Fibroblast of lung (primary cell): ENCODE data around the gene UBA1. TPM values are rescaled to one million over a fixed set of nuclear protein-coding genes. Genes with fewer than 3 reads are reported as not detected.

Experiments
- DNase-seq, 2 donors: peaks; one replicate each; pipeline versions ENCODE4 v3.0.0 to v3.0.0-alpha.2; 2010; ENCODE audit warnings: low read depth in 2 of 2
- H2AFZ ChIP-seq: 2 replicates; pipeline ENCODE4 v1.5.1; 2012; ENCODE audit warnings: low read length, control low read depth, inconsistent platforms
- H3K27ac ChIP-seq: 2 replicates; pipeline ENCODE4 v1.5.1; 2011; ENCODE audit warnings: low read length, control low read depth; ENCODE audit not compliant: insufficient read depth
- H3K27me3 ChIP-seq: 2 replicates; pipeline ENCODE4 v1.5.1; 2011; ENCODE audit warnings: mild to moderate bottlenecking, low read length; ENCODE audit not compliant: control insufficient read depth, insufficient read depth
- H3K36me3 ChIP-seq: 2 replicates; pipeline ENCODE4 v1.5.1; 2011; ENCODE audit warnings: low read length; ENCODE audit not compliant: control insufficient read depth, insufficient read depth
- H3K4me1 ChIP-seq: 2 replicates; pipeline ENCODE4 v1.5.1; 2011; ENCODE audit warnings: low read length; ENCODE audit not compliant: control insufficient read depth, insufficient read depth; ENCODE audit errors: extremely low read depth
- H3K4me2 ChIP-seq: 2 replicates; pipeline ENCODE4 v1.5.1; 2011; ENCODE audit warnings: low read length, control low read depth; ENCODE audit not compliant: insufficient read depth; ENCODE audit errors: extremely low read depth
- H3K4me3 ChIP-seq, 4 experiments: fragments of 200-600 bp in 1 of 4; sonication (generic) in 1 of 4; replicated peaks in 1 of 4; 2 replicates each; pipeline ENCODE4 v1.5.1; 2011 to 2016; ENCODE audit warnings: low read length in 4 of 4, low read depth in 3 of 4, mild to moderate bottlenecking in 3 of 4, control low read depth in 2 of 4, inconsistent platforms in 1 of 4, mixed read lengths in 1 of 4; ENCODE audit not compliant: insufficient read depth in 1 of 4; ENCODE audit errors: control extremely low read depth in 1 of 4
- H3K79me2 ChIP-seq: 2 replicates; pipeline ENCODE4 v1.5.1; 2012; ENCODE audit warnings: mild to moderate bottlenecking, low read length, inconsistent platforms; ENCODE audit not compliant: control insufficient read depth, insufficient read depth
- H3K9ac ChIP-seq: 2 replicates; pipeline ENCODE4 v1.5.1; 2011; ENCODE audit warnings: mild to moderate bottlenecking, low read length, control low read depth; ENCODE audit not compliant: insufficient read depth
- H3K9me3 ChIP-seq: 2 replicates; pipeline ENCODE4 v1.5.1; 2012; ENCODE audit warnings: low read depth, low read length; ENCODE audit not compliant: control insufficient read depth, insufficient read depth
- H4K20me1 ChIP-seq: 2 replicates; pipeline ENCODE4 v1.5.1; 2011; ENCODE audit warnings: low read length; ENCODE audit not compliant: control insufficient read depth, insufficient read depth; ENCODE audit errors: extremely low read depth
- CTCF ChIP-seq, 2 donors: IDR thresholded peaks in 1 of 2; conservative IDR thresholded peaks in 1 of 2; 1 replicate in 1 of 2; 2 replicates in 1 of 2; pipeline ENCODE4 v1.5.1; 2011 to 2012; ENCODE audit warnings: low read length in 2 of 2, control low read depth in 1 of 2, inconsistent platforms in 1 of 2, low read depth in 1 of 2, mild to moderate bottlenecking in 1 of 2
- EZH2 ChIP-seq: IDR thresholded peaks from 2 replicates; pipeline ENCODE4 v1.5.1; 2012; ENCODE audit warnings: low read length, control low read depth, mild to moderate bottlenecking; ENCODE audit errors: missing control alignments
- polyA minus RNA-seq: library from RNA; depleted of rRNA, polyadenylated mRNA; stranded (reverse); fragments of >200 nt; gene quantifications from 2 replicates; pipeline ENCODE4 v1.2.3, GENCODE V29; 2011; ENCODE audit warnings: low replicate concordance
- polyA plus RNA-seq, 2 donors: library from polyadenylated mRNA; depleted of rRNA in 1 of 2; stranded (reverse) in 1 of 2; unstranded in 1 of 2; fragments of >200 nt; gene quantifications; 2 replicates each; pipeline ENCODE4 v1.2.1, GENCODE V29; 2011 to 2012; ENCODE audit warnings: missing spikeins in 1 of 2
- total RNA-seq: library from RNA; depleted of rRNA; stranded (reverse); fragments of >200 nt; gene quantifications from 2 replicates; pipeline ENCODE4 v1.2.1, GENCODE V29; 2014

Gene UBA1
- 75.2 and 135 TPM in 2 replicates for total RNA-seq
- 158 and 303 TPM in 2 replicates for polyA plus RNA-seq
- 188 and 340 TPM in 2 replicates for polyA plus RNA-seq (2012)
- 759 and 1,104 TPM in 2 replicates for polyA minus RNA-seq

GRCh38 chrX:47193475-47194193 lies at the start of gene UBA1:
Gene UBA1 (plus strand): TSS chrX:47193829. CDS start chrX:47198803, 4,974 bp downstream.
- H3K27me3 ChIP-seq: no peaks in the 10 kb centered on the region
- no peaks in the 10 kb centered on the region for H4K20me1 ChIP-seq
- H3K4me2 ChIP-seq: peak within 1 kb of the TSS; percentile 99
- peaks cover 3% of the 10 kb centered on the region for H3K36me3 ChIP-seq
- no peaks in the 10 kb centered on the region for H3K9me3 ChIP-seq
- peaks cover 18% of the 10 kb centered on the region for H3K4me1 ChIP-seq
- peak within 1 kb of the TSS; percentile 73 to 97 (median 86) for H3K4me3 ChIP-seq
- peak within 1 kb of the TSS; percentile 90 for H3K27ac ChIP-seq
- peak within 1 kb of the TSS; percentile 35 for H2AFZ ChIP-seq
- TF ChIP-seq EZH2 (no peak), CTCF (conservative IDR thresholded peaks at IDR 0.05 in 1 of 2, IDR thresholded peaks at IDR 0.05 in 1 of 2; ENCODE audit: low read depth in 1 of 2, low read length in 2 of 2) (peak; percentile 45 to 55)
- peak within 1 kb of the TSS; percentile 97 for H3K9ac ChIP-seq
- peak; percentile 94 for DNase-seq
- peaks cover 48% of the 10 kb centered on the region for H3K79me2 ChIP-seq

- peak overlapping the region; percentile 78 for H3K4me2 ChIP-seq
- peak overlapping the region; percentile 63 for H3K27ac ChIP-seq
- no peaks in the 10 kb centered on the region for H3K9me3 ChIP-seq
- H3K79me2 ChIP-seq: peaks cover 50% of the 10 kb centered on the region
- peak overlapping the region; percentile 35 for H3K9ac ChIP-seq
- no peaks in the 10 kb centered on the region for H3K27me3 ChIP-seq
- H2AFZ ChIP-seq: no peak overlapping the region
- peak in 1 of 2 donors; percentile 52 for DNase-seq
- H3K4me1 ChIP-seq: no peaks in the 10 kb centered on the region
- H4K20me1 ChIP-seq: no peaks in the 10 kb centered on the region
- no peak for TF ChIP-seq CTCF (conservative IDR thresholded peaks at IDR 0.05 in 1 of 2, IDR thresholded peaks at IDR 0.05 in 1 of 2; ENCODE audit: low read depth in 1 of 2, low read length in 2 of 2)
- TF ChIP-seq EZH2: no peak
- H3K4me3 ChIP-seq: peak overlapping the region; percentile 56 to 82 (median 72)
- H3K36me3 ChIP-seq: no peaks in the 10 kb centered on the region
Measured at GRCh38 chrX:47143894-47144625, 49.6 kb upstream of the UBA1 start.
